ENCODE measurements around the gene MAL. TPM values are rescaled to one million over a fixed set of nuclear protein-coding genes. Genes with fewer than 3 reads are reported as not detected.

The MAL gene
- total RNA-seq (ENCODE audit: low replicate concordance), result 205 and 250 TPM in 2 replicates
- long read RNA-seq, transcript MAL-201 (4 exons, 1,112 nt), result major isoform, 67 of 76 reads
- long read RNA-seq, partial matches to known transcripts, result 2 of 76 reads
- long read RNA-seq, other reads (novel, unspliced or antisense), result 7 of 76 reads

DNA sequence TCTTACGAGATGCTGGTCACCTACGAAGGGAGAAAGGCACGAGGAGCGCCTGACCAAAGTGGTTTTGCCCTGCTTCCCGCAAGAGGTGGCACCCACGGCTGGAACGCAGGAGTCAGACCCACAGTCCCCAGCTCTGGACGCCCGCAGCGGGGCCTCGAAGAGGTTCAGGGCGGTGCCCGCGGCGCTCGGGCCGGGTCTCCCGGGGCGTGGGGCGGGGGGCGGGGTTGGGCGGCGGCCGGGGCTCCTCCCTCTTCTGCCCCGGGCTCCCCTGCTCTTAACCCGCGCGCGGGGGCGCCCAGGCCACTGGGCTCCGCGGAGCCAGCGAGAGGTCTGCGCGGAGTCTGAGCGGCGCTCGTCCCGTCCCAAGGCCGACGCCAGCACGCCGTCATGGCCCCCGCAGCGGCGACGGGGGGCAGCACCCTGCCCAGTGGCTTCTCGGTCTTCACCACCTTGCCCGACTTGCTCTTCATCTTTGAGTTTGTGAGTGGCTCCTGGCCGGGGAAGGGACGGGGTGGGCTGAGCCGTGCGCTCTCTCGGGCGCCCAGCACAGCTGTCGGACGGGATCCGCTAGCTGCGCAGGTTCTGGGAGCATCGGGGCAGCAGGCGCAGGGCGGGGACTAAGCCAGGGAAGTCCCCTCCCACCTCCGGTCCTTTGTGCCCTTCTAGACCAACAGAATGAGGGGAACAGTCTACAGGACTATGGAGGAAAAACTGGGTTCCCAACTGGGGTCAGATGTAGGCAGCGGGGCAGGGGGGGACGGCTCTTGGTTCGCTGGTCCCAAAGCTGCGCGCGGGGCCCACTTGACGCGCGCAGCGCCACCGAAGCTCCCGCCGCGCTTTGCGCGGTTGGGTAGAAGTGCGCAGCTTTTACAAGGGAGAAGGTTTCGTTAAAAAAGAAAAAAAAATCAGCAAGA is at the start of gene MAL:
Gene MAL (plus strand): TSS at position 303 of the 914 bp plus-strand sequence. CDS start 85 bp downstream, at position 388.
- peak within 1 kb of the TSS; percentile 81 for H3K27ac Mint-ChIP-seq
- TF ChIP-seq, protein P1, sequence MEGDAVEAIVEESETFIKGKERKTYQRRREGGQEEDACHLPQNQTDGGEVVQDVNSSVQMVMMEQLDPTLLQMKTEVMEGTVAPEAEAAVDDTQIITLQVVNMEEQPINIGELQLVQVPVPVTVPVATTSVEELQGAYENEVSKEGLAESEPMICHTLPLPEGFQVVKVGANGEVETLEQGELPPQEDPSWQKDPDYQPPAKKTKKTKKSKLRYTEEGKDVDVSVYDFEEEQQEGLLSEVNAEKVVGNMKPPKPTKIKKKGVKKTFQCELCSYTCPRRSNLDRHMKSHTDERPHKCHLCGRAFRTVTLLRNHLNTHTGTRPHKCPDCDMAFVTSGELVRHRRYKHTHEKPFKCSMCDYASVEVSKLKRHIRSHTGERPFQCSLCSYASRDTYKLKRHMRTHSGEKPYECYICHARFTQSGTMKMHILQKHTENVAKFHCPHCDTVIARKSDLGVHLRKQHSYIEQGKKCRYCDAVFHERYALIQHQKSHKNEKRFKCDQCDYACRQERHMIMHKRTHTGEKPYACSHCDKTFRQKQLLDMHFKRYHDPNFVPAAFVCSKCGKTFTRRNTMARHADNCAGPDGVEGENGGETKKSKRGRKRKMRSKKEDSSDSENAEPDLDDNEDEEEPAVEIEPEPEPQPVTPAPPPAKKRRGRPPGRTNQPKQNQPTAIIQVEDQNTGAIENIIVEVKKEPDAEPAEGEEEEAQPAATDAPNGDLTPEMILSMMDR (conservative IDR thresholded peaks at IDR 0.05), result no peak
- no peak for DNase-seq (ENCODE audit: extremely low spot score, unreplicated experiment)
- H3K36me3 Mint-ChIP-seq, result no peaks in the 10 kb centered on the region
- peak within 1 kb of the TSS; percentile 94 for H3K4me3 Mint-ChIP-seq
- peaks cover 74% of the 10 kb centered on the region for H3K27me3 Mint-ChIP-seq
- no peaks in the 10 kb centered on the region for H3K9me3 Mint-ChIP-seq
- H3K4me1 Mint-ChIP-seq (ENCODE audit: unreplicated experiment), result peaks cover 24% of the 10 kb centered on the region

DNA sequence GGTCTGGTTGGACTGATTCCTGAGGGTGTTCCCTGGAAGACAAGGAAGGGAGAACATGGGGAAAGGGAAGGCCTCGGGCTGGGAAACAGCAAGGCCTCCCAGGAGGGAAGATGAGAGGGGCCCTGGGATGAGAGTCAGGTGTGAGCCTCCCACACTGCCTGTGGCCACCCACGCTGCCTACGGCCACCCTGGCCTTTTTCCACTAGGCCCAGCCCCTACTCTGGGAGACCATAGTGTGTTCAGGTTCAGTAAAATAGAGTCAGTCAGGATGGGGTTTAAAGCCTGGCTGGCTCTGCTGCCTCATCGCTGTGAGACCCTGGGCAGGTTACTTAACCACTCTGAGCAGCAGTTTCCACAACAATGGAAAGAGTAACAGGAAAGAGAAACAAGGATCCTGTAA is 47.7 kb upstream of the MAL start:
- DNase-seq (ENCODE audit: extremely low spot score, unreplicated experiment), result no peak
- peaks cover 9% of the 10 kb centered on the region for H3K4me1 Mint-ChIP-seq (ENCODE audit: unreplicated experiment)

GRCh38 chr2:94978917-94979316 is 46.6 kb upstream of the MAL start:
- no peak overlapping the region for H3K4me3 Mint-ChIP-seq
- H3K27ac Mint-ChIP-seq, result no peak overlapping the region
- TF ChIP-seq, protein P1 (conservative IDR thresholded peaks at IDR 0.05), result no peak
- peaks cover 15% of the 10 kb centered on the region for H3K27me3 Mint-ChIP-seq
- peaks cover 9% of the 10 kb centered on the region for H3K4me1 Mint-ChIP-seq (ENCODE audit: unreplicated experiment)
- DNase-seq (ENCODE audit: extremely low spot score, unreplicated experiment), result no peak
- no peaks in the 10 kb centered on the region for H3K36me3 Mint-ChIP-seq
- H3K9me3 Mint-ChIP-seq, result no peaks in the 10 kb centered on the region

More for the DNA sequence above, 47.7 kb upstream of the MAL start:
- no peaks in the 10 kb centered on the region for H3K9me3 Mint-ChIP-seq
- H3K4me3 Mint-ChIP-seq, result no peak overlapping the region
- TF ChIP-seq, protein P1 (conservative IDR thresholded peaks at IDR 0.05), result no peak
- no peaks in the 10 kb centered on the region for H3K36me3 Mint-ChIP-seq
- H3K27me3 Mint-ChIP-seq, result peaks cover 21% of the 10 kb centered on the region
- H3K27ac Mint-ChIP-seq, result no peak overlapping the region

- H3K36me3 Mint-ChIP-seq, result no peaks in the 10 kb centered on the region
- no peak overlapping the region for H3K27ac Mint-ChIP-seq
- TF ChIP-seq, protein P1 (conservative IDR thresholded peaks at IDR 0.05), result no peak
- peaks cover 9% of the 10 kb centered on the region for H3K4me1 Mint-ChIP-seq (ENCODE audit: unreplicated experiment)
- H3K9me3 Mint-ChIP-seq, result no peaks in the 10 kb centered on the region
- H3K27me3 Mint-ChIP-seq, result peaks cover 19% of the 10 kb centered on the region
- DNase-seq (ENCODE audit: extremely low spot score, unreplicated experiment), result no peak
- no peak overlapping the region for H3K4me3 Mint-ChIP-seq
These were observed 45.8 kb upstream of the MAL start for GRCh38 chr2:94979406-94980375.

DNA sequence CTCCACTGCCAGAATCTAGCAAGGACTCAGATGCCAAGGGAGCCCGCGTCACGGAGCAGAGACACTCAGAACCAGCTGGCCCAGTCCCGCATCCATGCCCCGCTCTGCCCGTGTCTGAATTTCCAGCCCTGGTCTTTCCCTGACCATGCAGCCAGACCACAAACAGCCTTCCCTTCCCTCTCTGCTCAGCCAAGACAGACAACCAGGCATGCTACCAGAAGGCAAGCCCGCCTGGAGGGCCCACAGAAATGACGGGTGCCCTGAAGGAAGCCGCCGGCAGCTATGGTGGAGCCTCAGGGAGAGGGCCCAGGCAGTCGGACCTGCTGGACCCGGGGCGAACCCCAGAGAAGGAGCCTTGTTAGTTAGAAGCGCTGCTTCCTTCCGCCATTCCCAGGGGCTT is 45.1 kb upstream of the MAL start:
- TF ChIP-seq, protein P1 (conservative IDR thresholded peaks at IDR 0.05), result no peak
- H3K27me3 Mint-ChIP-seq, result peaks cover 13% of the 10 kb centered on the region

More for the DNA sequence above, 45.1 kb upstream of the MAL start:
- peaks cover 15% of the 10 kb centered on the region for H3K4me1 Mint-ChIP-seq (ENCODE audit: unreplicated experiment)
- H3K4me3 Mint-ChIP-seq, result no peak overlapping the region
- H3K9me3 Mint-ChIP-seq, result no peaks in the 10 kb centered on the region
- no peak overlapping the region for H3K27ac Mint-ChIP-seq
- H3K36me3 Mint-ChIP-seq, result no peaks in the 10 kb centered on the region
- DNase-seq (ENCODE audit: extremely low spot score, unreplicated experiment), result no peak

Data from type B pancreatic cell (in vitro differentiated cells).